CD4-positive, alpha-beta memory T cell (primary cell): ENCODE data around the gene CBX3. TPM values are rescaled to one million over a fixed set of nuclear protein-coding genes. Genes with fewer than 3 reads are reported as not detected.

Experiments
- polyA plus RNA-seq, 2 donors: library from polyadenylated mRNA; unstranded; fragments of 300-500 nt; fragmentation: Illumina TruSeq; gene quantifications; one replicate each; pipeline ENCODE4 v1.2.3, GENCODE V29; 2021
- total RNA-seq, 2 experiments: library from RNA; stranded (reverse); gene quantifications; one replicate each; pipeline ENCODE4 v1.2.3, GENCODE V29; 2021

CBX3 gene
- total and polyA plus RNA-seq, 4 experiments from 2014 or later = 105 to 180 (median 166) TPM

Other genes with a start within 250 kb of the CBX3 start
- 1 to 10 TPM; 7.5 to 7.9 TPM for gene NFE2L3, start 49.5 kb upstream of the CBX3 start, total RNA-seq
- gene NFE2L3, start 49.5 kb upstream of the CBX3 start, polyA plus RNA-seq = 1 to 10 TPM; 7.9 to 9.6 TPM
- 100 to 1,000 TPM; 450 to 466 TPM for gene HNRNPA2B1, start 999 bp upstream of the CBX3 start, total RNA-seq
- gene HNRNPA2B1, start 999 bp upstream of the CBX3 start, polyA plus RNA-seq = 100 to 1,000 TPM; 475 to 700 TPM
- 1 to 10 TPM; 8.4 to 8.7 TPM for gene SNX10, start 90.1 kb downstream of the CBX3 start, total RNA-seq
- gene SNX10, start 90.1 kb downstream of the CBX3 start, polyA plus RNA-seq = 10 to 100 TPM; 24.3 to 26.4 TPM